ENCODE measurements around the gene GALNTL6. TPM values are rescaled to one million over a fixed set of nuclear protein-coding genes. Genes with fewer than 3 reads are reported as not detected.

The GALNTL6 gene
- total RNA-seq = under 1 TPM; 0.33 to 0.34 TPM

DNA sequence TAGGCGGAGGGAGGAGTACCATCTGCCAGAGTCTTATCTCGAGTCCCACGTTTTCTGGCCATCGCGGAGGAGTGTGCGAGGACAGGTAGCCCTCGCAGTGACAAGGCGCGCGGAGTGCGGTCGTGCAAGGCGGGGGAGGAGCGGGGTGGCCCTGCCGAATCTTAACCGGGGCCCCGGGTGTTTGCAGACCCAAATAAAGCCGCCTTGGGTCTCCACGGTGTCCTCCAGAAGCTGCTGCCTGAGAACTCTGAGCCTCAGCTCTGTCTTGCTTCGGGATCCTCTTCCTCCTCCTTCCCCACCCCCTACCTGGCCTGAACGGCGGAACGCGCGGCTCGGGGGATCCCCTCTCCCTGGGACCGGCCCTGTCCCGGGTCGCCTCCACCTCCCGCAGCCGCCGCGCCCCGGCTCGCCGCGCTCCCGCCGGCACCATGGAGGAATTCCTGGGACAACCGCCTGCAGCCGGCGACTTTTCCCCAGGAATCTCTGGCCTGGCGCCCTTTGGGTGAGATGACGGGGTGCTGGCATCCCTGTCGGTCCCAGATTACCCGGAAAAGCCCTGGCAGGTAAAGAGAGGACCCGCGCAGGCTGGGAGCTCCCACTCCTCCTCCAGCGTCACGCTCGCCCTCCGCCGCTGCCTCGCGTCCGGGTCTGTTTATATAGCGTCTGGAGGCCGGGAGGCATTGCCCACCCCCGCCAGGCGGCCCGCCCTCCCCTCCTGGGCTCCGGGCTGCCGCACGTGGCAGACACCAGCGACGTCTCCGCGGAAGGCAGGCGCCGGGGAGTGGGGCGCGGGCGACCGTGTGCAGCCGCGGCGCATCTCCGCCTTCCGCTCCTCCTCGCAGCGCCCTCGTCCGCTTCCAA lies at the start of gene GALNTL6:
GALNTL6 (plus strand) TSS at position 740 of the 861 bp plus-strand sequence.

